HG02970 (cell line): ENCODE measurements around the gene MNAT1.
"Not testable (repeated sequence)": the region's sequence is repeated elsewhere in the genome, so short reads cannot be mapped to it uniquely, and the experiment has no call there.

Experiments
- ATAC-seq: cut with Tn5 transposase; IDR thresholded peaks from one replicate; pipeline ENCODE4 v1.9.1; 2021; ENCODE audit warnings: mild to moderate bottlenecking, moderate library complexity, moderate number of reproducible peaks; ENCODE audit not compliant: unreplicated experiment, low FRiP score

Gene MNAT1

DNA sequence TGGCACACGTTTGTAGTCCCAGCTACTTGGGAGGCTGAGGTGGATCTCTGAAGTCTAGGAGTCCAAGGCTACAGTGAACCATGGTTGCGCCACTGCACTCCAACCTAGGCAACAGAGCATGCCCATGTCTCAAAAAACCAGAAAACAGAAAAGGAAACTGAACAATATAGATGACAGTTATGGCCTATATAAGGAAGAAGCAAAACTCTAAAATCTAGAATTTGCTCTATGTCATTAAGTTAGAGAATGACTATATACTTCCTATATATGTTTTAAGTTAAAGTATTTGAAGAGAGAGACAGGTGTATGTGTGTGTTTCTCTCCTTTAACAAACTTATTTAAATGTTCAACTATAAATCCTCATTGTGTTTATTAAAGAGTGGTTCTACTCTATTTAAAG lies 65.8 kb downstream of the MNAT1 start:
- no peak for ATAC-seq

DNA sequence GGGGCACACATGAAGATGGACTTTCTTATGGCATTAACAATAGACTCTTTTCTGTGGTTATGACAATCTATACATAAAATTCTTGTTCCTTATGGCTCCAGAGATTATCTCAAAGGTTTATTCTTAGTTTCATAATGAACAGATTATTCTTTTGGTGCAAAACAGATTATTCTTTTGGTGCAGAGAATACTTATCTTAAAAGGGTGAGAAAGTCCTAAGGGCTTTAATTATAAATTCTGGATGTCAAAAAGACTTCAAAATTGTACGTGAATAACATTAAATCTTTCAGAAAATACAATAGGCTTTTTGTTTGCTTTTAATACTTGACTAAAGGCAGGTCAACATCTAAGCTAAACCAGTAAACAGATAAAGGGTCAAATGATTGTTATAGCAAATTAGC lies 69.3 kb downstream of the MNAT1 start:
- ATAC-seq: no peak

DNA sequence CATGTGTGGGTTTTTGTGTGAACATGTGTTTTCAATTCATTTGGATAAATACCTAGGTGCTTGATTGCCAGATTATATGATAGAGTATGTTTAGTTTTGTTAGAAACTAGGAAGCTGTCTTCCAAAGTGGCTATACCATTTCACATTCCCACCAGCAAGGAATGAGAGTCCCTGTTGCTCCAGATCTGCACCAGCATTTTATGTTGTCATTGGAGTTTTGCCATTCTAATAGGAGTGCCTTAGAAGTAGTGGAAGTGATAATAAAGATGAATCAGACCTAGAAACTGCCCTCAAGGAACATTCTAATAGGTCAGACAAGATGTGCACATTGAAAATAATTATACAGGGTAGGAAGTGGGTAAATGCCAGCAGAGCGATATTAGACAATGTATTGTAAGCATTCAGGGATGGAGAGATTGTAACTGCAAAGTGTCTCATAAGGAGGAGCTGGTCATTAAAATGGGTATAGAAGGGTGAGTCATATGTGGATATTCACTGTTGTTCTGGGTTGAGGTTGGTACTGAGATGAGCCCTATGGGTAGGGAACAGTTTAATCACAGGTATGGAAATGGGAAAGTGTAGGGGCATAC lies 71.4 kb downstream of the MNAT1 start:
- ATAC-seq: no peak

DNA sequence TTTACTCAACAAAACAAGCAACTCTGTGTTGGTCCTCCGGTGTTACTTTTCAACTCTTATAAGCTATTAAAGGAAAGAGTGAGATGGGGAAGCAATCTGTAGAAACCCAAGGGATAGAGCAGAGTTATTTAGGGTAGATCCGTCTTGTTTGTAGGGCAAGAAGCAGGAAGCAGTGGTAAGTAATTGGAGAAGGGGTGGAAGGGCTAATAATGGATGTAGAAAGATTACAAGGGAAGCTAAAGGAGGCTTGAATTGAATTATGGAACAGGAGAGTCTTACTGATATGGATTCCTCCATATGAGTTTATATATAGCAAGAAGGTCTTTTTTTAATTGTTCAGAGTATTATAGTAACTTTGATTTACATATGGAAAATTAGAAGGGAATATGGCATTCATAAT lies 72.7 kb downstream of the MNAT1 start:
- ATAC-seq: no peak

DNA sequence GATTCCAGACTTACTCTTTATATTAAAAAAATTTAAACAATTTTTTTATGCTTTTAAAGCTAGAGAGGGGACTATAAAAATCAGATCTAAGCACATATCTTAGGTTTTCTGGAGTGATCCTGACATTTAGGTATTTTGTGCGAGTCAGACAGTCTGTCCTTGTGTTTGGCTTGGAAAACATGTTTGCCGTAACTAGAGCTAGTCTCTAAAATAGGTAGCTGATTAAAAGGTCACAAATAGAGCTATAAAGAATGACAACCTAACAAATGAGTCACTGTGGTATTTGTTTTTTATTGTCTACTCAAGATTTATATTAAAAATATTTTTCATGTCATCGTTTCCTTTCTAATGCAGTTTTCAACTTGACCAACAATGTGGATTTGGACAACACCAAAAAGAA lies 73.4 kb downstream of the MNAT1 start:
- ATAC-seq: no peak

DNA sequence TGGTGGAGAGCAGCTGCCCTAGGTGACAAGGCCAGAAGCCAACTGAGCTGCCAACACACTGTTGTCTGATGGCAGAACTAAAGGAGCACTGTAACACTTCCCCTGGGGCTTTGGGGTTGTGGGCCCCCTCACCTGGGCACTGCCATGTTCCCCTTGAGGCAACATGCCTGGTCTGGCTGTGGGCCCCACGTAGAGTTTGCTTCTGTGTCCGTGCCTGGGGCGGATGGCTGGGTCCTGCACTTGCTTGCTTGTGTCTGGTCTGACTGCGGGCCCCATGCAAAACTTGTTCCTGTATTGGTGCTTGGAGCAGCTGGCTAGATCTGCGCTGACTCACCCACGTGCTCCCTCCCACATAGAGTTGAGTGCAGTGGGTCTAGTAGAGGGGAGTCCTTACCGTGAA lies 78.4 kb downstream of the MNAT1 start:
- ATAC-seq: no peak

DNA sequence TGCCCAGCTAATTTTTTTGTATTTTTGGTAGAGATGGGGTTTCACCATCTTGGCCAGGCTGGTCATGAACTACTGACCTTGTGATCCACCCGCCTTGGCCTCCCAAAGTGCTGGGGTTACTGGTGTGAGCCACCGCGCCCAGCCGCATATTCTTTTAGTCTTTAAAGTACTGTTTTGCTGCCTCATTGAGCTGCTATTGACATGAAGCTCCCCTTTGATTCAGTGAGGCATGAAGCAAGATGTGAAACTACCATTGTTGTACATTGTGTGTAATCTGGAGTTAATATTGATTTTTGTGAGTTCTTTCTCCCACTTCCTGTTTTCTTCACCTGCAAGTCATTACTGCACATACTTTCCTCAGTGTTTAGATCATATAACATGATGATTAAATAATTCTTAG lies 80.8 kb downstream of the MNAT1 start:
- ATAC-seq: peak; percentile 88

DNA sequence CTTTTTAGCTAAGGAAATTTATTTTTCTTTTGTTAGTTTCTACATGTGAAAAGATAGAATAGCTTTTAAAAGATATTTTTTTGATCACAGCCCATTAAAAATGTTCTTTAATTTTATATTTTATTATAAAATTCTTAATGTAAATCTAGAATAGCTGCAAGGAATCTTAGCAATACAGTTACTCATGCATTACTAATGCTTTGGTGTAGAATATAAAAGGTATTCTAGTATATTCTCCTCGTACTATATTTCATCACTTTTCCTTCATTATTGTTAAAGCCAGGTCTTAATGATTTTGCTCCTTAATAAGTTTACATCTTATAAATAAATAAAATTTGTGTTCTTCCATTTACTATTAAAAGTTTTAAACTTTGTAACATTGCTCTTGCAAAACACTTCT lies 82.6 kb downstream of the MNAT1 start:
- no peak for ATAC-seq

DNA sequence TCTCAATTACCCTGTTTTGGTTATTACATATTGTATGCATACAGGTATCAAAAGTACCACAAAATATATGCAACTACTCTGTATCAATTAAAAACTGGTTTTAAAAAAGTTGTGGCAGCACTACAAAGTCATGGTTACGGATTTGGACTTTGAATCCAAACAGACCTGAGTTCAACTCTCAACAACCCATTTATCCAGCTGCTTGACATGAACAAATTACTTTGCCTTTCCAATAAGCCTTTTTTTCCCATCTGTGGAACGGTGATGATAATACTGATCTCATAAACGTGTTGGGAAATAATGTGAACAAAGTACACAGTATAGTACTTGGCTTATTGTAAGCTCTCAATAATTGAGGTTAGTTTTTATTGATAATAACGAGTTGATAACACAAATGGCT lies 85.0 kb downstream of the MNAT1 start:
- no peak for ATAC-seq

DNA sequence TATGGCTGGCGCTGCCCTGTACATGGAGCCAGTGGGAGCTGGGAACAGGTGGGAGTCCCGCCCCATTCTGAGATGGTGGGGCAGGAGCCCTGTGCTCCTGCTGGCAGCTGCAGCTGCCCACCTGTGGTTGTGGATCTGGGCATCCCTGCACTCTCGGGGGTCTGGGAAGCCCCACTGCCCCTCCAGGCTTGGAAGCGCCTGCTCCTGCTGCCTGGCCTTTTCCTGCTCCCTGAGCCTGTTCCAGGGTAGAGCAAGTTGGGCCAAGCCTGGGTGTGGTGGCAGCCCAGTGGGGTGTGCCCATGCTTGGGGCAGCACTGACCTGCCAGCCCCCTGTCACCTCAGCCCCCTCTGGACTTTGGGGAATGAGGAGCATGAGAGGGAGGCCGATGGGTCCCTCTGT lies 104.0 kb downstream of the MNAT1 start:
- no peak for ATAC-seq

DNA sequence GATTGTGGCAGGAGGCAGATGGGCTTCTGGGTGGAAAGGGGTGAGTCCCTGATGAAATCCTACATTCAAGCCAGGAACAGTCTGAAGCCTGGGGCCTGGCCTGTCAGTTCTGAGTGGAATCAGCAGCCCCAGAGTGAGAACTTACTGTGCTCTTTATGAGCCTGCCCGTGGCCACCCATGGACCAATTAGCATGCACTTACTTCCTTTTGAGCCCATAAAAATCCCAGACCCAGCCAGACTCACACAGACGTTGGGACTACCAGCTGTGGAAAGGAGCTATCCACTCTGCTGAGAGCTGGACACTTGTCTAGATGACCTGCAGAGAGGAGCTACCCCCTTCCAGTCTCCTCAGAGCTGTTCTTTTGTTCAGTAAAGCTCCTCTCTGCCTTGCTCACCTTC lies 104.5 kb downstream of the MNAT1 start:
- no peak for ATAC-seq

DNA sequence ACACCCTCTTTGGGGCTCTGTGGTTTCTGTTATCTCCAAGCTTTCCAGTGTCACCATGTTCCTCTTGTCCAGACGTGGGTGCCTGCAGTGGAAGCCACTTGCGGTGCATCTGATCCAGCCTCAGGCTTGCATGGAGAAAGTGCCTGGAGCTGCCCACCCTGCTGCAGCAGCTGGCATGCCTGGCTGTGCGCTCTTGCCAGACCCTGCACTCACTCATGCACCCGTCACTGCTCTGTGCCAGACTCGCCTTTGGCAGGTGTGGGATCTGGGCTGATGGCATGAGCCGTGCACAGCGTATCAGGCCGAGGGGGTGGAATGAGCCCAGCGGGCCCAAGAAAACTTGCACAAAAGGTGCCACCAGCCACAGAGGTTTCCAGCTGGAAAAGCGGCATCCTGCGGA lies 105.1 kb downstream of the MNAT1 start:
- ATAC-seq: no peak

DNA sequence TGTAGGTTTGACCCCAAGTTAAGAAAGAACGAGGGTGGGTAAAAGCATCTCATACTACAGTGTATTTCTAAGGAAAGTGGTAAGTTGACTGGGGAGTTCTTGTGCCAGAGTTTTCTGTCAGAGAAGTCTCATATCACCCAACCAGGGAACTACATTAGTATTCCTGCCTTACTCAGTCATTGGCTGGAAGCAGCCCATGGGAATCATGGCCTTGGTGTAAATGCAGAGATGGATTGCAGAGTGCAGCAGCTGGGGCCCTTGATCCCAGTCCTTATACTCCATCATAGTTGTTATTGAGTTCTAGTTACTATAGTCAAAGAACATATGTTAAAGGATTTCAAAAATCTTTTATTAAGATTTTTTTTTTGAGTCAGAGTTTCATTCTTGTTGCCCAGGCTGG lies 105.8 kb downstream of the MNAT1 start:
- no peak for ATAC-seq

DNA sequence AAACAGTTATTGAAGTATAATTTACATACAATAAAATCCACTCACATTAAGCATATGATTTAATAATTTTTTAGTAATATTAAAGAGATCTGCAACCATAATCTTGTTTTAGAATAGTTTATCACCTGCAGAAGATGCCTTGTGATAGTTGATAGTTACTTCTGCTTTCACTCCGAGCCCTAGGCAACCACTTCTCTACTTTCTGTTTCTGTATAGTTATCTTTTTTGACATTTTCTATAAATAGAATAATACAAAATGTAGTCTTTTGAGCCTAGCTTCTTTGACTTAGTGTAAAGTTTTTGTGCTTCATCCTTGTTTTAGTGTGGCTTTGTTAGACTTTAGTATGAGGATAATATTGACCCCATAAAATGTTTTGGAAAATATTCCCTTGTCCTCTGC lies 111.0 kb downstream of the MNAT1 start:
- peak; percentile 64 for ATAC-seq

DNA sequence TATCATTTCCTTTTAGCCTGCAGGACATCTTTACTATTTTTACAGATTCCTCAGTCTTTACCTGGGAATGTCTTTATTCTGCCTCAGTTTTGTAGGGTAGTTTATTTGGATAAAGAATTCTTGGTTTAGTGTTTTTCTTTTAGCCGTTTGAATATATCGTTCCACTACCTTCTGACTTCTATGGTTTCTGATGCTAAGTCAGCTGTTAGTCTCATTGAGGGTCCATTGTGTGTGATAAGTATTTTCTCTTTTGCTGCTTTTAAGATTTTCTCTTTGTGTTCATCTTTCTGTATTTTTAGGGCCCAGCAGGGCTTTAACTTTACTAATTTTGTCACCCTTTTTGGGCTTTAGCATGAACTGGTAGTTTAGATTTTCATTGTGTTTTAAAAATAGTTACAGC lies 113.5 kb downstream of the MNAT1 start:
- ATAC-seq: no peak

DNA sequence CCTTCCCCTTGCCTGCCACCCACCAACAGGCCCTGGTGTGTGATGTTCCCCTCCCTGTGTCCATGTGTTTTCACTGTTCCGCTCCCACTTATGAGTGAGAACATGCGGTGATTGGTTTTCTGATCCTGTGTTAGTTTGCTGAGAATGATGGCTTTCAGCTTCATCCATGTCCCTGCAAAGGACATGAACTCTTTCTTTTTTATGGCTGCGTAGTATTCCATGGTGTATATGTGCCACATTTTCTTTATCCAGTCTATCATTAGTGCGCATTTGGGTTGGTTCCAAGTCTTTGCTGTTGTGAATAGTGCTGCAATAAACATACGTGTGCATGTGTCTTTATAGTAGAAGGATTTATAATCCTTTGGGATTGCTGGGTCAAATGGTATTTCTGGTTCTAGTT lies 117.1 kb downstream of the MNAT1 start:
- not testable (repeated sequence) for ATAC-seq

DNA sequence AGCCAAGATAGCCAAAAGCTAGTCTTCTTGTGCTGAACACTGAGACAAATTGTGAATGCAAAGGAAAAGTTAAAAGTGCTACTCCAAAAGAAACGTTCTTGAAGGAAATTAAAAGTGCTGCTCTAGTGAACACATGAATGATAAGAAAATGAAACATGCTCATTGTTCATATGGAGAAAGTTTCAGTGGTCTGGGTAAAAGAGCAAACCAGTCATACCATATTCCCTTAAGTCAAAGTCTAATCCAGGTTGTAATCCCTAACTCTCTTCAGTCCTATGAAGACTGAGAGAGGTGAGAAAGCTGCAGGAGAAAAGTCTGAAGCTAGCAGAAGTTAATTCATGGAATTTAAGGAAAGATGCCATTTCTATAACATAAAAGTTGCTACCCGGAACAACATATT lies 121.5 kb downstream of the MNAT1 start:
- no peak for ATAC-seq

DNA sequence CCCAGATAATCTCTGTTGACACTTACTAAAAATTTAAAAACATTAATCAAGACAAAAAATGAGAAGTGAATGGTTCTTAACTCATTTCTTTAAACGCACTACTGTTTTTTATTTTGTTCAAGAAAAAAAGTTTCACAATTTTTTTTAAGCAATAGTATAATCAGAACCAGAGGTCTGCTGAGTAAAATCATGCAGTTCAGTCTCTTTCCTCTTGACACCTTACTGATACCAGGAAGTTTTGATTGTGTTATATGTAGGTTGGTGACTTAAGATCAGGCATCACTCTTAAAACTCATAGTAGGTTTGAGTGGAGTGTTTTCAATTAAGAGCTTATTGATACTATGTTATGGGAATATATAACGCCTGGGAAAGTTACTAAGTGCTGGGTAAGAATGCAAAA lies 125.0 kb downstream of the MNAT1 start:
- ATAC-seq: no peak

DNA sequence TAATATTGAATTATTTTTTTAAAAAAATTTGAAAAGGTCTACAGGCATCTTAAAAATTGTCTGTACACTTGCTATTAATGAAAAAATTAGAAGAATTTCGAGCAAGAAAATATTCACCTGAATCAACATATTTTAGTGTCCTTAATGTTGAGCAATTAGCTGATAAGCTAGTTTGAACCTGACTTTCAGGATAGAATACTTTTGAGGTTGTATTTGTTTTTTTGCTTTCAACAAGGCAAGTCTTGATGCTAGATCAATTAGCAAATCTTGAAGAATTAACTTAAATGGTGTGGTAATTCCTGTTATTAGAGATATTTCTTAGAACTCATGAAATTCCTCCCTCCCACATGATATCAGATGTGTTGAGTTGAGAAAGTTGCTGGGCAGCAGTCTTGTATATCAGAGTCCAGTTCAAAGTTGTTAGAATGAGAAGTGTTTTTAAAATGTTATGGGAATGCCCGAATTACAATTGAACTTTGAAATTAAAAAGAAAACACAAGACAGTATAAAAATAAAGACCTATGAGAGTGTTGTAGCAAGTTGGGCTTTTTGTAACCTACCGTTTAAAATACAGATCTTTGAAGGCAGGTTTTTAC lies 127.1 kb downstream of the MNAT1 start:
- no peak for ATAC-seq

DNA sequence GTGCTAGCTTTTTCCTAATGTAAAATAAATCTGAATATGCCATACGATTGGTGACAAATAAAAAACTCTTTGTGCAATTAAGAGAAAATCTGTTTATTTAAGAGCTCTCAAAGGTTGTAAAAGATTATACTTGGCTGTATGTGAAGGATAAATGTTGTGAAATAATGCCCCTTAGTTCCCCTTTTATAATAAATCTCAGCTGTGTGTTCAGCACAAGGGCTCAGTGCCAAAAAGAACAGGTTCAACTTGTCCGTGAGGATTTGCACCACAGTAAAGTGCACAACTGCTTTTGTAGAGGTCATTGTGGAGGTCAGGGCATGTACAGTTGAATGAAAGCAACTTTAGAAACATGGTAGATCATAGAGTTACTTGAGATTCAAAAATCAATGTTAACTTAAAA lies 127.7 kb downstream of the MNAT1 start:
- ATAC-seq: no peak

DNA sequence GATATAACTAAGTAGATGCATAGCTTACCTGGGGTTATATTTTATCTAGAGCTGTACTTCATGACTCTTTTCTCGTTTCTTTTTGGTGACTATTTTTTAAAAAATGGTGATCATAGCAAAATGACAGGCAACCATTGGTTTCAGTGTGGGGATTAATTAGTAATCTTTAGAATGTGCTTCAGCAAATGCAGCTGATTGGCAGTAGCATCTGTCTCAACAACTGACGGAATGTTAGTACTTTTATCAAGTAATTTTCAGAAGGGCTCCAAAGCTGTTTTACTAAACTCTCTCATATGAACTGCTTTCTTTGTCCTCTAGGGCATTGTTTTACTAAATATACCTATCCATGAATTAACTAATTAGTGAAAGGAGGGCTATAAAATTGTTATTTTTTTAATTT lies 128.7 kb downstream of the MNAT1 start:
- ATAC-seq: no peak

DNA sequence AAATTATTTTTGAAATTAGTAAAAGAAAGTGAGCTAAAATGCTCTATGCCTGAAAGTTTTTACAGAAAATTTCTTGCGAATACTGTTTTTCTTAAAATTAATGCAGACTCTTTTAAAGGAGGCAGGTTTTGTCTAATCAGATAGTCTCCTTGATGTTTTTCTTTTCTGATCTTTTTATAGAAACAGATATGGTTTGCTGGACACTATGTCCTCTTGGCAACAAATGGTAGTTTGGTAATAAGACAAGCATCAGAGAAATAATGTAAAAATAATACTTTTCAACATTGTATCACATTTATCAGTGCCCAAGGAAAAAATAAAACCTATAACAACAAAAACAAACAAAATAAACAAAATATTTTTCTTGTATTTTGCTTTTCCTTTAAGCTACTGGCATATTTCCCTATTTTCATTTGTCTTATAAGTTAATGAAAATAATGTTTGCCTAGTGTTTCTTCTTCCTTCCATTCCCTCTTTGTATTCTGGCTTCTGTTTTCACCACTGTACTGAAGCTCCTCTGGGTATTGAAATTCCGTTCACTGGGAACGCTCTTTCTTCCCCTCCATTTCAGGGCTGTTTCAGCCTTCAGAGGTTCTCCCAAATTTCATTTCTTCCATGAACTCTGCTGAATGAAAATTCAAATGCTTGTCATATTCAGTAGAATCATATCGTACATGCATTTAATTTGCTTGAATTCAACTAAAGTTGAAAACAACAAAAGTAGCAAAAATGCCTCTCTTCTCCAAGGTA lies 131.0 kb downstream of the MNAT1 start:
- ATAC-seq: no peak
